ENCODE measurements around the gene TAF4B. TPM values are rescaled to one million over a fixed set of nuclear protein-coding genes. Genes with fewer than 3 reads are reported as not detected.

Gene TAF4B
- total and polyA plus RNA-seq, 2 of the 8 experiments (the other 6 are each of a cell fraction or from before 2014, with no cell fraction given), result 9.3 to 19.8 TPM

DNA sequence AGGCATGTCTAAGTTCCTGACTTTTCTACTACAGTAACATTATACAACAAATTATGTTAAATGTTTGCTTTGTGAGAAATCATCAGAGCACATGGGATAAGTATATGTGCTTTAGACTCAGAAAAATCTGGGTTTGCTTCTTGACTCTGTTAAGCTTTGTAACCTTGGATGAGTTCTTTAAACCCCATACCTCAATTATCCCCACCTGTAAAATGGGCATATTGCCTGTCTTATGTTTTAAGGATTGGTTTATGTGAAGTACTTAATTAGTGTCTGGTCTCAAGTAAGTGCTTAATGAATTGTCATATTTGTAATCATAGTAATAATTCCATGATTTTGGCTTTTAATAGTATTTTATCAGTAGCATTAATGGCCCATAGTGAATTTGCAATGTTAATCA is 135.8 kb downstream of the TAF4B start:
- Histone ChIP-seq H3K4me2 (ENCODE audit: insufficient read depth in 1 of 2, low read depth in 2 of 2, low read length in 2 of 2) (no peak overlapping the region), H2AK5ac (ENCODE audit: low read depth, low read length) (no peak overlapping the region), H3K4me3 (ENCODE audit: extremely low read depth in 1 of 4, insufficient read depth in 2 of 4, low read depth in 3 of 4, low read length in 4 of 4) (no peak overlapping the region), H3K23ac (ENCODE audit: insufficient read length) (no peak overlapping the region), H3K4ac (replicated peaks; ENCODE audit: insufficient read length, low read depth, low read length) (no peak overlapping the region), H3K27ac (ENCODE audit: low read depth, low read length) (no peak overlapping the region), H3K36me3 (ENCODE audit: control insufficient read depth in 2 of 4, insufficient read depth in 4 of 4, low read length in 3 of 4) (peaks cover 0 to 9% (median under 1%) of the 10 kb centered on the region in 4 experiments; a peak in 2 of 8 replicates), H4K8ac (ENCODE audit: extremely low read depth, insufficient read depth, low read length) (no peak overlapping the region), H3K9ac (replicated peaks in 1 of 4; ENCODE audit: extremely low read depth in 1 of 4, low read depth in 3 of 4, low read length in 3 of 4) (no peak overlapping the region), H3K4me1 (replicated peaks in 1 of 4; ENCODE audit: control insufficient read depth in 3 of 4, insufficient read depth in 4 of 4, low read length in 3 of 4) (no peaks in the 10 kb centered on the region), H3K14ac (ENCODE audit: insufficient read length) (no peak overlapping the region), H4K20me1 (replicated peaks in 1 of 2; ENCODE audit: control insufficient read depth in 1 of 2, insufficient read depth in 2 of 2, low read length in 2 of 2) (no peaks in the 10 kb centered on the region), H2BK15ac (ENCODE audit: low read length) (no peak overlapping the region), H2BK12ac (ENCODE audit: low read depth, low read length) (no peak overlapping the region), H2BK5ac (ENCODE audit: low read depth, low read length) (no peak overlapping the region), H3K79me2 (ENCODE audit: control insufficient read depth in 1 of 2, insufficient read depth in 2 of 2, low read length in 2 of 2) (no peaks in the 10 kb centered on the region), H3K56ac (replicated peaks; ENCODE audit: insufficient read length, low read depth, low read length) (no peak overlapping the region), H2BK120ac (replicated peaks; ENCODE audit: low read depth, low read length) (no peak overlapping the region), H3K23me2 (ENCODE audit: low read depth, low read length) (no peaks in the 10 kb centered on the region), H2AFZ (ENCODE audit: low read length) (no peak overlapping the region), H3K18ac (ENCODE audit: extremely low read depth, low read length) (no peak overlapping the region), H3K9me3 (ENCODE audit: insufficient read depth in 2 of 2, low read depth in 1 of 2, low read length in 1 of 2) (0 out of 4 replicates have a peak, but pooled peaks cover 0 to under 1% of the 10 kb centered on the region in 2 experiments), H2BK20ac (ENCODE audit: low read length) (no peak overlapping the region), H4K5ac (ENCODE audit: insufficient read length, low read depth, low read length) (no peak overlapping the region), H3K79me1 (ENCODE audit: low read depth, low read length) (no peaks in the 10 kb centered on the region), H4K91ac (replicated peaks; ENCODE audit: insufficient read length, low read length) (no peak overlapping the region), H3K27me3 (replicated peaks in 1 of 4; ENCODE audit: control insufficient read depth in 3 of 4, extremely low read depth in 1 of 4, insufficient read depth in 3 of 4, low read length in 3 of 4) (no peaks in the 10 kb centered on the region)
- POLR2A ChIA-PET (ENCODE audit: partially characterized antibody), result no interaction called here
- CTCF ChIA-PET (ENCODE audit: partially characterized antibody), result interaction anchor here (0.6 kb wide), 1 partner anchor 148 kb away, joined by 3 read pairs; no protein-coding TSS in a partner anchor
- FAIRE-seq (no peak), DNase-seq (ENCODE audit: low read depth in 1 of 2, low spot score in 2 of 2) (no peak)
- TF ChIP-seq CEBPB (IDR thresholded peaks at IDR 0.05; ENCODE audit: low read depth, low read length) (no peak), KDM1A (IDR thresholded peaks at IDR 0.05; ENCODE audit: borderline replicate concordance, low read length) (peak; percentile 78; the same call in 1 of the 2 replicates)
